GM12878 (cell line): ENCODE measurements around the gene MAP7. TPM values are rescaled to one million over a fixed set of nuclear protein-coding genes. Genes with fewer than 3 reads are reported as not detected.

Experiments used
- ATAC-seq: fragments of 200-7000 bp; cut with Tn5 transposase; 3 replicates; pipeline ENCODE4 v1.9.1; 2020; ENCODE audit warnings: mild to moderate bottlenecking, moderate library complexity
- BruUV-seq: library from RNA; stranded (reverse); fragments of 400-500 nt; replicated peaks from 2 replicates; lab custom pipeline; 2021; lab: Mats Ljungman, UMichigan
- CTCF ChIA-PET: fragments of 300-600 bp; sonication (Branson Sonifier 250); formaldehyde crosslinking; extraction: SDS; loops from one replicate; lab custom pipeline; 2021; ENCODE audit warnings: inconsistent platforms; lab: Yijun Ruan, JAX
- POLR2A ChIA-PET: fragments of 350-600 bp; formaldehyde crosslinking; extraction: SDS; loops from one replicate; lab custom pipeline; 2021; ENCODE audit warnings: inconsistent platforms; lab: Charles Lee
- RAD21 ChIA-PET: fragments of 300-600 bp; sonication (Branson Sonifier 250); formaldehyde crosslinking; loops from one replicate; lab custom pipeline; 2023; ENCODE audit warnings: antibody characterized with exemption; ENCODE audit not compliant: unreplicated experiment; lab: Charles Lee
- SMC1A ChIA-PET: fragments of 300-600 bp; sonication (Branson Sonifier 250); formaldehyde crosslinking; loops from one replicate; lab custom pipeline; 2023; ENCODE audit not compliant: unreplicated experiment, uncharacterized antibody; lab: Charles Lee
- DNase-seq: peaks from one replicate; pipeline ENCODE4 v3.0.0-alpha.2; 2011; ENCODE audit warnings: low read depth, low spot score
- FAIRE-seq: peaks from 3 replicates; lab custom pipeline; 2011; peaks lifted over from hg19 to GRCh38; lab: Jason Lieb, UNC
- H2AFZ ChIP-seq: 2 replicates; pipeline ENCODE4 v1.6.0; 2011; ENCODE audit warnings: low read depth, low read length, control low read depth; ENCODE audit not compliant: control insufficient read depth
- H3K27ac ChIP-seq: 2 replicates; pipeline ENCODE4 v1.5.1; 2011; ENCODE audit warnings: control low read depth; ENCODE audit not compliant: control insufficient read depth, insufficient read depth
- H3K27me3 ChIP-seq, 2 experiments: replicated peaks in 1 of 2; 2 replicates each; pipeline versions ENCODE4 v1.6.0 to v1.6.1; 2011; ENCODE audit warnings: low read length in 1 of 2; ENCODE audit not compliant: control insufficient read depth in 2 of 2, insufficient read depth in 2 of 2
- H3K36me3 ChIP-seq, 2 experiments: 2 replicates each; pipeline ENCODE4 v1.5.1; 2011; ENCODE audit warnings: low read length in 1 of 2; ENCODE audit not compliant: control insufficient read depth in 2 of 2, insufficient read depth in 2 of 2
- H3K4me1 ChIP-seq: 2 replicates; pipeline ENCODE4 v1.6.1; 2011; ENCODE audit warnings: mild to moderate bottlenecking, low read length, moderate library complexity, mixed read lengths; ENCODE audit not compliant: control insufficient read depth, insufficient read depth
- H3K4me2 ChIP-seq: 2 replicates; pipeline ENCODE4 v1.6.0; 2011; ENCODE audit warnings: control low read depth; ENCODE audit not compliant: control insufficient read depth, insufficient read depth
- H3K4me3 ChIP-seq: fragments of 200-600 bp; sonication (generic); 2 replicates; pipeline ENCODE4 v1.5.1; 2016
- H3K79me2 ChIP-seq: 2 replicates; pipeline ENCODE4 v1.6.0; 2011; ENCODE audit warnings: low read length; ENCODE audit not compliant: control insufficient read depth, insufficient read depth
- H3K9ac ChIP-seq: 2 replicates; pipeline ENCODE4 v1.8.0; 2011; ENCODE audit warnings: low read length, control low read depth, mixed read lengths; ENCODE audit not compliant: control insufficient read depth, insufficient read depth
- H3K9me3 ChIP-seq: replicated peaks from 3 replicates; pipeline ENCODE4 v1.5.1; 2011; ENCODE audit warnings: mild to moderate bottlenecking, low read length; ENCODE audit not compliant: control insufficient read depth, insufficient read depth
- H4K20me1 ChIP-seq: 2 replicates; pipeline ENCODE4 v1.6.0; 2011; ENCODE audit not compliant: control insufficient read depth, insufficient read depth
- ATF3 ChIP-seq: IDR thresholded peaks from 2 replicates; pipeline ENCODE4 v1.6.1; 2011; ENCODE audit warnings: low read depth, mild to moderate bottlenecking, low read length, moderate library complexity, borderline replicate concordance; ENCODE audit errors: extremely low read depth
- BCL3 ChIP-seq: IDR thresholded peaks from 2 replicates; pipeline ENCODE4 v1.6.1; 2011; ENCODE audit warnings: borderline replicate concordance, low read depth, mild to moderate bottlenecking, moderate library complexity, low read length; ENCODE audit not compliant: insufficient read depth, poor library complexity, severe bottlenecking
- ETV6 ChIP-seq, 2 experiments: fragments of 450-650 bp in 1 of 2; IDR thresholded peaks in 1 of 2; conservative IDR thresholded peaks in 1 of 2; 2 replicates each; pipeline ENCODE4 v1.6.1; 2014; ENCODE audit warnings: antibody characterized with exemption in 1 of 2, borderline replicate concordance in 1 of 2, low read depth in 1 of 2, mild to moderate bottlenecking in 1 of 2, moderate library complexity in 1 of 2
- FOXK2 ChIP-seq: fragments of 450-650 bp; IDR thresholded peaks from 2 replicates; pipeline ENCODE4 v1.6.1; 2017; ENCODE audit warnings: mild to moderate bottlenecking, moderate library complexity
- IKZF1 ChIP-seq: fragments of 450-650 bp; conservative IDR thresholded peaks from 2 replicates; pipeline ENCODE4 v1.6.1; 2017; ENCODE audit warnings: antibody characterized with exemption, mild to moderate bottlenecking
- MTA2 ChIP-seq: fragments of 450-650 bp; IDR thresholded peaks from 2 replicates; pipeline ENCODE4 v1.6.1; 2016; ENCODE audit warnings: low read depth, mild to moderate bottlenecking, moderate library complexity
- SP1 ChIP-seq: IDR thresholded peaks from one replicate; pipeline ENCODE4 v1.6.1; 2011; ENCODE audit warnings: low read depth, low read length
- WGBS: methylation state at CpG from one replicate; pipeline ENCODE4 v1.1.6; 2016; ENCODE audit warnings: low lambda C conversion rate; ENCODE audit not compliant: insufficient replicate concordance, insufficient coverage; ENCODE audit errors: missing lambda C conversion rate; 5-methylcytosine and 5-hydroxymethylcytosine counted together
- in situ Hi-C: fragments of 300-500 bp; cut with MboI; formaldehyde crosslinking; loops from 9 replicates; pipeline ENCODE4 v1.14.3; 2018; ENCODE audit warnings: mixed read lengths
- intact Hi-C: fragments of 100-400 bp; cut with micrococcal nuclease; formaldehyde crosslinking; loops from one replicate; pipeline ENCODE4 v1.14.2; 2022; ENCODE audit not compliant: unreplicated experiment
- polyA plus RNA-seq, 11 experiments: library from polyadenylated mRNA; depleted of rRNA in 4 of 11; unstranded in 6 of 11; stranded (reverse) in 5 of 11; fragments of >200 nt; fragmentation: Nextera tagmentation in 4 of 11; fragmentation: Illumina TruSeq in 1 of 11; extraction: Ambion mirVana in 4 of 11; extraction: Trizol in 1 of 11; gene quantifications; 1 replicate in 1 of 11; 2 replicates in 10 of 11; pipeline versions ENCODE4 v1.2.1 to v1.2.3, GENCODE V29; 2011 to 2016; ENCODE audit warnings: inconsistent platforms in 2 of 11, missing spikeins in 2 of 11, low read depth in 1 of 11
- total RNA-seq, 4 experiments: library from RNA; depleted of rRNA in 3 of 4; stranded (reverse); fragments of >200 nt in 3 of 4; fragmentation: Illumina TruSeq in 1 of 4; extraction: Trizol in 1 of 4; gene quantifications; 2 replicates each; pipeline versions ENCODE4 v1.2.1 to v1.2.3, GENCODE V29; 2013 to 2021

The MAP7 gene
- total and polyA plus RNA-seq, 10 of the 15 experiments (the other 5 are each of a cell fraction or from before 2014, with no cell fraction given): 0.04 to 0.17 (median 0.08) TPM; not detected in 2

- ATAC-seq (no peak), FAIRE-seq (no peak), DNase-seq (no peak)
- BruUV-seq: no TSS peak
- intact Hi-C loops: no loop called here
- in situ Hi-C loops: no loop called here
- Histone ChIP-seq H3K36me3 (no peaks in the 10 kb centered on the region), H3K9me3 (no peaks in the 10 kb centered on the region), H3K27me3 (peaks cover 0 to 3% of the 10 kb centered on the region in 2 experiments; a peak in 1 of 4 replicates), H3K27ac (no peak overlapping the region), H4K20me1 (no peaks in the 10 kb centered on the region), H3K4me2 (no peak overlapping the region), H3K4me3 (no peak overlapping the region), H3K9ac (no peak overlapping the region), H2AFZ (no peak overlapping the region), H3K4me1 (no peaks in the 10 kb centered on the region), H3K79me2 (no peaks in the 10 kb centered on the region)
- 22% methylated on average over 3 of the region's 3 CpGs for WGBS
- ChIA-PET CTCF (interaction anchor here (1.4 kb wide), 1 partner anchor 28 kb away, joined by 3 read pairs; the partner anchor contains the start of gene MAP7), RAD21 (no interaction called here), SMC1A (no interaction called here), POLR2A (no interaction called here)
- no peak for TF ChIP-seq SP1
- no peak for TF ChIP-seq FOXK2
- no peak for TF ChIP-seq ATF3
- TF ChIP-seq IKZF1: no peak
- TF ChIP-seq ETV6 (conservative IDR thresholded peaks at IDR 0.05 in 1 of 2, IDR thresholded peaks at IDR 0.05 in 1 of 2; ENCODE audit: borderline replicate concordance in 1 of 2, low read depth in 1 of 2): no peak
- TF ChIP-seq MTA2: no peak
- TF ChIP-seq BCL3: no peak
These were observed 27.6 kb downstream of the MAP7 start for GRCh38 chr6:136522636-136523035.
